ENCODE results near the gene TBCD. TPM values are rescaled to one million over a fixed set of nuclear protein-coding genes. Genes with fewer than 3 reads are reported as not detected.

The TBCD gene
- total RNA-seq, 1 donor from 2014 or later: 59.8 TPM

GRCh38 chr17:82839617-82840292 lies 87.9 kb downstream of the TBCD start, which contains the start of gene ZNF750:
TSS of gene ZNF750 (minus strand) at chr17:82840022. CDS start at chr17:82832454, 7,568 bp downstream.
- Mint-ChIP-seq H3K4me3 (ENCODE audit: unreplicated experiment) (no peak within 1 kb of the TSS), H3K9me3 (ENCODE audit: low read depth) (no peaks in the 10 kb centered on the region), H3K27me3 (ENCODE audit: low read depth) (no peaks in the 10 kb centered on the region), H3K4me1 (ENCODE audit: low read depth) (no peaks in the 10 kb centered on the region), H3K27ac (ENCODE audit: unreplicated experiment) (no peak within 1 kb of the TSS), H3K36me3 (ENCODE audit: low read depth) (peaks cover 4% of the 10 kb centered on the region)
- TF ChIP-seq, protein P1, sequence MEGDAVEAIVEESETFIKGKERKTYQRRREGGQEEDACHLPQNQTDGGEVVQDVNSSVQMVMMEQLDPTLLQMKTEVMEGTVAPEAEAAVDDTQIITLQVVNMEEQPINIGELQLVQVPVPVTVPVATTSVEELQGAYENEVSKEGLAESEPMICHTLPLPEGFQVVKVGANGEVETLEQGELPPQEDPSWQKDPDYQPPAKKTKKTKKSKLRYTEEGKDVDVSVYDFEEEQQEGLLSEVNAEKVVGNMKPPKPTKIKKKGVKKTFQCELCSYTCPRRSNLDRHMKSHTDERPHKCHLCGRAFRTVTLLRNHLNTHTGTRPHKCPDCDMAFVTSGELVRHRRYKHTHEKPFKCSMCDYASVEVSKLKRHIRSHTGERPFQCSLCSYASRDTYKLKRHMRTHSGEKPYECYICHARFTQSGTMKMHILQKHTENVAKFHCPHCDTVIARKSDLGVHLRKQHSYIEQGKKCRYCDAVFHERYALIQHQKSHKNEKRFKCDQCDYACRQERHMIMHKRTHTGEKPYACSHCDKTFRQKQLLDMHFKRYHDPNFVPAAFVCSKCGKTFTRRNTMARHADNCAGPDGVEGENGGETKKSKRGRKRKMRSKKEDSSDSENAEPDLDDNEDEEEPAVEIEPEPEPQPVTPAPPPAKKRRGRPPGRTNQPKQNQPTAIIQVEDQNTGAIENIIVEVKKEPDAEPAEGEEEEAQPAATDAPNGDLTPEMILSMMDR (IDR thresholded peaks at IDR 0.05): no peak
- peak; percentile 74 for DNase-seq (ENCODE audit: low spot score)

GRCh38 chr17:82840431-82840831 lies 88.6 kb downstream of the TBCD start:
- H3K9me3 Mint-ChIP-seq (ENCODE audit: low read depth): no peaks in the 10 kb centered on the region
- no peaks in the 10 kb centered on the region for H3K4me1 Mint-ChIP-seq (ENCODE audit: low read depth)
- no peak overlapping the region for H3K4me3 Mint-ChIP-seq (ENCODE audit: unreplicated experiment)
- TF ChIP-seq, protein P1 (IDR thresholded peaks at IDR 0.05): no peak
- H3K27me3 Mint-ChIP-seq (ENCODE audit: low read depth): no peaks in the 10 kb centered on the region
- no peak overlapping the region for H3K27ac Mint-ChIP-seq (ENCODE audit: unreplicated experiment)
- DNase-seq (ENCODE audit: low spot score): peak; percentile 60
- H3K36me3 Mint-ChIP-seq (ENCODE audit: low read depth): peaks cover 4% of the 10 kb centered on the region

DNA sequence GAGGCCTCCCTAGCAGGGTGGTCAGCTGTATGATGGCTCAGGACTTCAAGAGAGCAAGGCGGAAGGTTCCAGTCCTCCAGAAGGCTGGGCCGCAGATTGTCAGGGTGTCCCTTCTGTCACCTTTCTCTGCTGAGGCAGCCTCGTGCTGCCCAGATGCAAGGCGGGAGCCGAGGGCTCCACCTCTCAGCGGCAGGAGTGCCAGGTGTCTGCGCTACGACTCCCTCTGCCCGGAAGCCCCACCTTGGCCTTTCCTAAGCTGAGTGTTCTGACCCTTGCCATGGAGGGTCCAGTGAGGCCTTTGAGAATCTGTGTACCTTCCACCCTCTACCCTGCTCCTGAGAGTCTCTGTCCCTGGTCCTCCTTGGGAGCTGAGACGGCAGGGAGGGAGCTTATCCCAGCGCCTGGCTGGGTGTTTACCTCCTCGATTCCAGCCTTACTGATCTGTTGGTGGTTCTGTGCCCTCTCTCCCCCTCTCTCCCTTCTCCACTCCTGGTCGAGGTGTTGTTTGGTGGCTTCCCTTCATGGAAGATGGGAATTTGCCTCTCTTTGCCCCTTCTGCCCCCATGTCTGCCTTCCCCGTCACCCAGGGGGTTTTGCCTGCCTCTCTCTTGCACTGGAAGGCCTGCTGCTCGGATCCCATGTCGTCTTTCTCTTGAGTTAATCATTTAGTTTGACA lies 90.2 kb downstream of the TBCD start:
- H3K9me3 Mint-ChIP-seq (ENCODE audit: low read depth): no peaks in the 10 kb centered on the region
- no peak overlapping the region for H3K27ac Mint-ChIP-seq (ENCODE audit: unreplicated experiment)
- H3K4me1 Mint-ChIP-seq (ENCODE audit: low read depth): peaks cover 3% of the 10 kb centered on the region
- DNase-seq (ENCODE audit: low spot score): peak; percentile 71
- H3K36me3 Mint-ChIP-seq (ENCODE audit: low read depth): peaks cover 4% of the 10 kb centered on the region
- no peaks in the 10 kb centered on the region for H3K27me3 Mint-ChIP-seq (ENCODE audit: low read depth)
- no peak overlapping the region for H3K4me3 Mint-ChIP-seq (ENCODE audit: unreplicated experiment)
- TF ChIP-seq, protein P1 (IDR thresholded peaks at IDR 0.05): no peak

- Mint-ChIP-seq H3K36me3 (ENCODE audit: low read depth) (peaks cover 5% of the 10 kb centered on the region), H3K9me3 (ENCODE audit: low read depth) (no peaks in the 10 kb centered on the region), H3K4me3 (ENCODE audit: unreplicated experiment) (no peak overlapping the region), H3K27ac (ENCODE audit: unreplicated experiment) (no peak overlapping the region), H3K4me1 (ENCODE audit: low read depth) (peaks cover 3% of the 10 kb centered on the region), H3K27me3 (ENCODE audit: low read depth) (no peaks in the 10 kb centered on the region)
- peak; percentile 68 for DNase-seq (ENCODE audit: low spot score)
- TF ChIP-seq, protein P1 (IDR thresholded peaks at IDR 0.05): no peak
Measured at GRCh38 chr17:82843904-82844680, 92.2 kb downstream of the TBCD start.

GRCh38 chr17:82844796-82845162 lies 92.9 kb downstream of the TBCD start:
- no peaks in the 10 kb centered on the region for H3K27me3 Mint-ChIP-seq (ENCODE audit: low read depth)
- peak; percentile 56 for DNase-seq (ENCODE audit: low spot score)
- H3K9me3 Mint-ChIP-seq (ENCODE audit: low read depth): no peaks in the 10 kb centered on the region
- TF ChIP-seq, protein P1 (IDR thresholded peaks at IDR 0.05): no peak
- H3K27ac Mint-ChIP-seq (ENCODE audit: unreplicated experiment): no peak overlapping the region
- peaks cover 3% of the 10 kb centered on the region for H3K4me1 Mint-ChIP-seq (ENCODE audit: low read depth)
- H3K4me3 Mint-ChIP-seq (ENCODE audit: unreplicated experiment): peak overlapping the region; percentile 74
- H3K36me3 Mint-ChIP-seq (ENCODE audit: low read depth): peaks cover 9% of the 10 kb centered on the region
